OCI-LY3 (cell line): ENCODE data around the gene CYP24A1.

Experiments
- CTCF ChIP-seq: fragments of 200-600, 300-600 bp; sonication (generic); IDR thresholded peaks from 2 replicates; pipeline ENCODE4 v1.5.1; 2014; ENCODE audit warnings: antibody characterized with exemption, low read length, low read depth
- EZH2phosphoT487 ChIP-seq: fragments of 200-600 bp; shearing (Covaris generic); IDR thresholded peaks from 2 replicates; pipeline ENCODE4 v1.6.1; 2018; ENCODE audit warnings: antibody characterized with exemption, mixed run types, low read depth

GRCh38 chr20:54218470-54218869, 44.7 kb upstream of the CYP24A1 start:
- TF ChIP-seq CTCF (no peak), EZH2phosphoT487 (no peak)
